HUES6 (cell line): ENCODE data around the gene CCDC70.
"Not testable (repeated sequence)": the region's sequence is repeated elsewhere in the genome, so short reads cannot be mapped to it uniquely, and the experiment has no call there.

Experiments
- H3K27ac ChIP-seq: 2 replicates; pipeline ENCODE4 v1.7.0; 2013; ENCODE audit warnings: low read depth, mild to moderate bottlenecking, low read length, inconsistent platforms
- H3K27me3 ChIP-seq: 2 replicates; pipeline ENCODE4 v1.6.1; 2013; ENCODE audit warnings: low read length; ENCODE audit not compliant: control insufficient read depth, insufficient read depth
- H3K36me3 ChIP-seq: 2 replicates; pipeline ENCODE4 v1.6.1; 2013; ENCODE audit warnings: low read length; ENCODE audit not compliant: control insufficient read depth, insufficient read depth
- H3K4me1 ChIP-seq: 2 replicates; pipeline ENCODE4 v1.6.1; 2013; ENCODE audit warnings: low read length; ENCODE audit not compliant: control insufficient read depth, insufficient read depth
- H3K4me3 ChIP-seq: 2 replicates; pipeline ENCODE4 v1.5.1; 2013; ENCODE audit warnings: low read depth, low read length
- H3K9ac ChIP-seq: one replicate; pipeline ENCODE4 v1.6.1; 2013; ENCODE audit warnings: mild to moderate bottlenecking, low read length
- H3K9me3 ChIP-seq: 2 replicates; pipeline ENCODE4 v1.6.1; 2013; ENCODE audit warnings: low read depth, low read length; ENCODE audit not compliant: control insufficient read depth, insufficient read depth

CCDC70 gene

GRCh38 chr13:51885651-51886050, 23.9 kb downstream of the CCDC70 start:
- H3K4me3 ChIP-seq, result no peak overlapping the region
- H3K4me1 ChIP-seq, result no peaks in the 10 kb centered on the region
- no peaks in the 10 kb centered on the region for H3K36me3 ChIP-seq
- no peaks in the 10 kb centered on the region for H3K27me3 ChIP-seq
- H3K9me3 ChIP-seq, result no peaks in the 10 kb centered on the region
- no peak overlapping the region for H3K9ac ChIP-seq
- no peak overlapping the region for H3K27ac ChIP-seq

- no peaks in the 10 kb centered on the region for H3K4me1 ChIP-seq
- no peak overlapping the region for H3K4me3 ChIP-seq
- no peaks in the 10 kb centered on the region for H3K36me3 ChIP-seq
- no peak overlapping the region for H3K9ac ChIP-seq
- H3K27ac ChIP-seq, result no peak overlapping the region
- no peaks in the 10 kb centered on the region for H3K27me3 ChIP-seq
- no peaks in the 10 kb centered on the region for H3K9me3 ChIP-seq
Observed at GRCh38 chr13:51887468-51887867, 25.7 kb downstream of the CCDC70 start.

- Histone ChIP-seq H3K4me3 (no peak overlapping the region), H3K9ac (no peak overlapping the region), H3K9me3 (no peaks in the 10 kb centered on the region), H3K27ac (no peak overlapping the region), H3K27me3 (no peaks in the 10 kb centered on the region), H3K36me3 (no peaks in the 10 kb centered on the region), H3K4me1 (no peaks in the 10 kb centered on the region; the same call in 1 of the 2 replicates)
Observed at GRCh38 chr13:51892657-51893056, 30.9 kb downstream of the CCDC70 start.

GRCh38 chr13:51894239-51894638, 32.5 kb downstream of the CCDC70 start:
- Histone ChIP-seq H3K36me3 (no peaks in the 10 kb centered on the region), H3K4me1 (no peaks in the 10 kb centered on the region; the same call in 1 of the 2 replicates), H3K4me3 (no peak overlapping the region), H3K9ac (no peak overlapping the region), H3K9me3 (no peaks in the 10 kb centered on the region), H3K27ac (no peak overlapping the region), H3K27me3 (no peaks in the 10 kb centered on the region)

DNA sequence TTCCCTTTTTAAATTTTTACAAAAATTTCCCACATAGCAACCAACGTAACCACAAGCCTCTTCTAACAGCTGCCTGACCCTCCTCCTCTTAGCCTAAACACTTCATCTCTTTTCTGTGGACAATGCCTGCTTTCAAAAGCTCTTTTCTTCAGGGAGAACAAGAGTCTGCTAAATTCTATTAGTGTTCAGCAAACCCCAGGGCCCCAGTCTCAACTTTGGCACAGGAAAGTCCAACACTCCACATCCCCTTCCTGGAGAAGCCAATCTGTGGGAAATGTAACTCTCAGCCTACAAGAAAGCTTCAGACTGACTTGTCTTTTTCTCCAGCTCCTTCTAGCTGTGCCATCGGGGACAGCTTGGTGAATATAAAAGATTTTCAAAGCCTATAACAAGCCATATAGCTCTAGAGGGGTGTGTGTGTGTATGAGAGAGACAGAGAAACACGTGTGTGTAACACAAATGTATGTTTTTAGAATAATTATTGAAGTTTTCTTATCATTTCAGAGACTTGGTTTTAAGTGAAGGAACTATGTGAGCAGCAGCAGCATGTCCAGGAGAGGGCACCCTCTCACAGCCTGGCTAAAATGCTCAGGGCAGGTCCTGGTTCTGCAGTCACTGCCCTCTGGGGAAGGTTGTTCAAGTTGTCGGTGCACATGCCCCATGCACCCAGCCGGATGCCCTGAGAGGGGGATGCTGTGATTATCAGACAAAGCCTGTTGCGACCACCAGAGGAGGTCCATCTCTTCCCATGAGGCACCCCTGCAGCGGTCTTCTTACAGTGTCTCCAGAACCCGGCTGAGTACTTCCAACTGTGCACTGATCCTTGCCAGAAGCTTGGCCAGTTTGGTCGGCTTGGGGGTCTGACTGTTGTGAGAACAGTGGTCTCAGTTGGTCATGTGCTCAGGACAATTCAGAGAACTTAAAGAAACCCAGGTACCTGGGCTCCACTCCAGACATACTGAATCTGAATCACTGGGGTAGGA, 34.4 kb downstream of the CCDC70 start:
- no peaks in the 10 kb centered on the region for H3K27me3 ChIP-seq
- H3K36me3 ChIP-seq, result no peaks in the 10 kb centered on the region
- H3K27ac ChIP-seq, result no peak overlapping the region
- no peak overlapping the region for H3K4me3 ChIP-seq
- no peak overlapping the region for H3K9ac ChIP-seq
- no peaks in the 10 kb centered on the region for H3K9me3 ChIP-seq
- no peaks in the 10 kb centered on the region; the same call in 1 of the 2 replicates for H3K4me1 ChIP-seq

DNA sequence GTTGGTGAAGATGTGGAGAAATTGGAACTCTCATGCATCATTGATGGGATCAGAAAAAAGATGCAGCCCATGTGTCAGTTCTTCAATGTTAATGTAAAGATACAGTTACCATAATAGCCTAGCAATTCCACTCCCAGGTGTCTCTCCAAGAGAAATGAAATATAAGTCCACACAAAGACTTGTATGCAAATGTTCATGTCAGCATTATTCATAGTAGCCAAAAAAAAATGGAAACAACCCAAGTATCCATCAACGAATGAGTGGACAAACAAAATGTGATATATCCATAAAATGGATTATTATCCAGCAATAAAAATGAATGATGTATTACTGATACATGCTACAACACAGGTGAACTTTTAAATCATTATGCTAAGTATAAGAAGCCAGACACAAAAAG, 38.7 kb downstream of the CCDC70 start:
- peaks cover 6% of the 10 kb centered on the region; the same call in 1 of the 2 replicates for H3K4me1 ChIP-seq
- no peak overlapping the region for H3K9ac ChIP-seq
- H3K27me3 ChIP-seq, result no peaks in the 10 kb centered on the region
- H3K27ac ChIP-seq, result no peak overlapping the region
- H3K9me3 ChIP-seq, result no peaks in the 10 kb centered on the region
- H3K4me3 ChIP-seq, result no peak overlapping the region
- H3K36me3 ChIP-seq, result no peaks in the 10 kb centered on the region

- no peaks in the 10 kb centered on the region for H3K36me3 ChIP-seq
- H3K4me3 ChIP-seq, result no peak overlapping the region
- H3K27ac ChIP-seq, result no peak overlapping the region
- H3K4me1 ChIP-seq, result peaks cover 15% of the 10 kb centered on the region; the same call in 1 of the 2 replicates
- H3K27me3 ChIP-seq, result no peaks in the 10 kb centered on the region
- no peaks in the 10 kb centered on the region for H3K9me3 ChIP-seq
- no peak overlapping the region for H3K9ac ChIP-seq
Observed at GRCh38 chr13:51902776-51903175, 41.0 kb downstream of the CCDC70 start.

DNA sequence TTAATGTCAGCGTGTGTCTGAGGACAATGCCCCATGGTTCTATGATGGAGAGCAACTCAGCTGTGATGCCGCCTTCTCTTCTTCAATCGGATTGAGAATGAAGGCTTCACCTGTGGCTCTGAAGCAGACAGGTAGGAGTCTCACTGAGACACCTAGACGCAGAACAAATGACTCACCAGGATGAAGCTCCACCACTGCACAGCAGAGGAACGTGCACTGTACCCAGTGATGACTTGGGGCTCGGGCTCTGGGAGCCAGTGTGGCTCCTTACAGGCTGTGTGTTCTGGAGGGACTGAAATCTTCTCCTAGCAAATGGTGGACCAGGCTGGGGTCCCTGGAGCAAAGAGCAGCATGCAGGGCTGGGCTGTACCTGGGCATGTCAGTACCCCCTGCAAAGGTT, 44.0 kb downstream of the CCDC70 start:
- Histone ChIP-seq H3K27ac (no peak overlapping the region), H3K9ac (no peak overlapping the region), H3K4me3 (no peak overlapping the region), H3K4me1 (peaks cover 15% of the 10 kb centered on the region; the same call in 1 of the 2 replicates), H3K36me3 (no peaks in the 10 kb centered on the region), H3K27me3 (no peaks in the 10 kb centered on the region), H3K9me3 (no peaks in the 10 kb centered on the region)

- H3K27me3 ChIP-seq, result no peaks in the 10 kb centered on the region
- H3K4me3 ChIP-seq, result no peak overlapping the region
- no peak overlapping the region for H3K9ac ChIP-seq
- no peaks in the 10 kb centered on the region for H3K9me3 ChIP-seq
- no peak overlapping the region for H3K27ac ChIP-seq
- H3K4me1 ChIP-seq, result peaks cover 15% of the 10 kb centered on the region; the same call in 1 of the 2 replicates
- H3K36me3 ChIP-seq, result no peaks in the 10 kb centered on the region
Observed at GRCh38 chr13:51906581-51906980, 44.8 kb downstream of the CCDC70 start.

GRCh38 chr13:51907040-51907732, 45.4 kb downstream of the CCDC70 start:
- no peak overlapping the region for H3K27ac ChIP-seq
- H3K27me3 ChIP-seq, result no peaks in the 10 kb centered on the region
- peaks cover 15% of the 10 kb centered on the region; the same call in 1 of the 2 replicates for H3K4me1 ChIP-seq
- no peak overlapping the region for H3K9ac ChIP-seq
- H3K36me3 ChIP-seq, result no peaks in the 10 kb centered on the region
- no peaks in the 10 kb centered on the region for H3K9me3 ChIP-seq
- H3K4me3 ChIP-seq, result no peak overlapping the region

- not testable (repeated sequence) for H3K36me3 ChIP-seq, H3K27me3 ChIP-seq, H3K4me3 ChIP-seq, H3K9ac ChIP-seq, H3K27ac ChIP-seq, H3K9me3 ChIP-seq
- H3K4me1 ChIP-seq, result peaks cover 15% of the 10 kb centered on the region; the same call in 1 of the 2 replicates
Observed at GRCh38 chr13:51909265-51909664, 47.5 kb downstream of the CCDC70 start.
